Fibroblast of skin of back (primary cell): ENCODE measurements around the gene HAUS7.

Source experiments
- DNase-seq: peaks from one replicate; pipeline ENCODE4 v3.0.0-alpha.2; 2013

The HAUS7 gene

GRCh38 chrX:153434801-153435200 lies 35.6 kb downstream of the HAUS7 start:
- no peak for DNase-seq

GRCh38 chrX:153433781-153434285 lies 36.5 kb downstream of the HAUS7 start:
- no peak for DNase-seq

GRCh38 chrX:153433161-153433680 lies 37.2 kb downstream of the HAUS7 start:
- DNase-seq: no peak

GRCh38 chrX:153430796-153431195 lies 39.6 kb downstream of the HAUS7 start:
- no peak for DNase-seq

GRCh38 chrX:153426204-153426603 lies 44.2 kb downstream of the HAUS7 start:
- no peak for DNase-seq

- DNase-seq: no peak
Measured at GRCh38 chrX:153423652-153424051, 46.7 kb downstream of the HAUS7 start.

- DNase-seq: no peak
Measured at GRCh38 chrX:153421856-153422255, 48.5 kb downstream of the HAUS7 start.

GRCh38 chrX:153420851-153421599 lies 49.4 kb downstream of the HAUS7 start:
- no peak for DNase-seq

- DNase-seq: no peak
Measured at GRCh38 chrX:153417637-153418036, 52.7 kb downstream of the HAUS7 start.

- no peak for DNase-seq
Measured at GRCh38 chrX:153416781-153417450, 53.5 kb downstream of the HAUS7 start.

GRCh38 chrX:153414856-153415510 lies 55.4 kb downstream of the HAUS7 start:
- DNase-seq: no peak

GRCh38 chrX:153413731-153414130 lies 56.6 kb downstream of the HAUS7 start:
- no peak for DNase-seq

GRCh38 chrX:153412746-153413720 lies 57.3 kb downstream of the HAUS7 start:
- DNase-seq: no peak

GRCh38 chrX:153411988-153412574 lies 58.3 kb downstream of the HAUS7 start:
- no peak for DNase-seq

GRCh38 chrX:153411255-153411987 lies 59.0 kb downstream of the HAUS7 start, which contains the start of gene ZFP92:
Gene ZFP92 (plus strand): TSS chrX:153411472. CDS start chrX:153418323, 6,851 bp downstream.
- DNase-seq: no peak

- no peak for DNase-seq
Measured at GRCh38 chrX:153410888-153411254, 59.5 kb downstream of the HAUS7 start.

- DNase-seq: no peak
Measured at GRCh38 chrX:153410373-153410772, 60.0 kb downstream of the HAUS7 start.

GRCh38 chrX:153409414-153410101 lies 60.8 kb downstream of the HAUS7 start:
- DNase-seq: no peak

- no peak for DNase-seq
Measured at GRCh38 chrX:153408871-153409351, 61.5 kb downstream of the HAUS7 start.

- DNase-seq: no peak
Measured at GRCh38 chrX:153408221-153408721, 62.1 kb downstream of the HAUS7 start.
